Stimulated activated naive CD4-positive, alpha-beta T cell treated with Interleukin-2 at 50 U/mL for 16 hours (primary cell): ENCODE results near the gene PREX1.

Source experiments
- DNase-seq: peaks from one replicate; lab custom pipeline; 2025; lab: John Stamatoyannopoulos, UW

The PREX1 gene

GRCh38 chr20:48702455-48702913, 125.3 kb downstream of the PREX1 start:
- DNase-seq = no peak

DNA sequence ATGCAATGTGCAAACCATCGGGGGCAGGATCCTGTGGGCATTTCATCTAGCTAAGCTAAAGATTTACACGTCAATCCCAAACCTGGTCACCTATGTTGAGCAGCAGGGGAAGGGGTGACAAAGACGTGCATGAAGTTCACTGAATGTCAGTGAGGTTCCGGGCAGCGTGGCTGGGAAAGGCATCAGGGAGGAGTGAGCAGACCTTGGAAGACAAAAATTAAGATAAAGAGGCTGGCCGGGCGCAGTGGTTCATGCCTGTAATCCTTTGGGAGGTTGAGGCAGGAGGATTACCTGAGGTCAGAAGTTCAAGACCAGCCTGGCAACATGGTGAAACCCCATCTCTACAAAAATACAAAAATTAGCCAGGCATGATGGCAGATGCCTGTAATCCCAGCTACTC, 126.1 kb downstream of the PREX1 start:
- DNase-seq = no peak

DNA sequence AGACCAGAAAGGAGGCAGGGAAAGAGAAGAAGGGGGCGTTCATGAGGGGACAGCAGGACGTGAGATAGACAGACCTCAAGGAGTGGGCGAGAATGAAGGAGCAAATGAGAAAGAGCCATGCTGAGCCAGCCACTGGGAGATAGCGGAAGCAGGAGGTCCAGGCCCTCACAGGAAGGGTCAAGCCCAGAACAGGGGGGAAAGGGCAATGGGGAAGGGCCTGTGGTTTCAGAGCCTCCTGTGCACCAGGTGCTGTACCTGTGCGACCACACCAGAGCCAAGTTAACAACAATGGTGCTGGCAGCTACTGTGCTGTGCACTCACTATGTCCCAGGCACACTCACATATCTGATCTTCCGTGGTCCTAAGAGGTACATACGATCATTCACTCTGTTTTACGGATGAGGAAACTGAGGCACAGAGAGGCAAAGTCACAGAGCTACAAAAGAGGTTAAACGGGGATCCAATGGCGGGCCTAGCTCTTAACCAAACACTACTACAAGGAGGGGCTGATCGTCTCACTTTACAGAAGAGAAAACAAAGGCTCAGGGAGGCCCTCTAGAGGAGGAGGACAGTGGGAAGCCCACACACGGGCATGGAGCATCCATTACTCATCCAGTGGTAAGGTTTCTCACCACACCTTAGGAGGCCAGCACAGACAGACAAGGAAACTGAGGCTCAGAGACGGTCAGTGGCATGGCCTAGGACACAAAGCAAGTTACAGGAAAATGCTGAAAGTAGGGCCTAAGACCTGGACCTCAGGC, 129.1 kb downstream of the PREX1 start:
- DNase-seq = no peak

DNA sequence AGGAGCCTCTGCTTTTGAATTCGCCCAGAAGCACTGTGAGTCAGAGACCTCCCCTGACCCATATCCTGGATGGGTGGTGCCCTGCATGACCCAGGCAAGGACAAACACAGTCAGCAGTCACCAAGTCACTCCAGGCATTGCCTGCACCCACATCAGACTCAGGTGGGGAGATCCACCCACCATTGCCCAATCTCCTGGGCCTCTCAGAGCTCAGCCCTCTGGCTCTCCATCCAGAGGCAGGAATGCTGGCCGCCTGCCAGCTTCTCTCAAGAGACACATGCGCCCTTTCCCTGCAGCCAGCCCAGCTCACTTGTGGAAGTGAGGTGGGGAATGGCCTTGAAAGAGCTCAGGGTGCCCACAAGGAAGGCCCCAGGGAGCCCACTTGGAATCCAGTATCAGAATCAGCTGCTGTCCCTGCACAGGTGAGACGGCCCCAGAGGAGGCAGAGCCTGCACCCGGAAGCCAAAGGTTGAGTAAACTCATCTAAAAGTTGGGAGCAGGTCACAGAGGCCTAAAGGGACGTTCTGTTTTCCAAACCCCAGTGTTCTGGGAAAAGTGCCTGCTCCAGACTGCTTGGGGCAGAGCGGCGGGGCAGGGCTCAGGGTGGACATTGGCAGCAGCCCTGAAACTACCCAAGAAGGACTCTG, 129.8 kb downstream of the PREX1 start:
- DNase-seq = no peak

DNA sequence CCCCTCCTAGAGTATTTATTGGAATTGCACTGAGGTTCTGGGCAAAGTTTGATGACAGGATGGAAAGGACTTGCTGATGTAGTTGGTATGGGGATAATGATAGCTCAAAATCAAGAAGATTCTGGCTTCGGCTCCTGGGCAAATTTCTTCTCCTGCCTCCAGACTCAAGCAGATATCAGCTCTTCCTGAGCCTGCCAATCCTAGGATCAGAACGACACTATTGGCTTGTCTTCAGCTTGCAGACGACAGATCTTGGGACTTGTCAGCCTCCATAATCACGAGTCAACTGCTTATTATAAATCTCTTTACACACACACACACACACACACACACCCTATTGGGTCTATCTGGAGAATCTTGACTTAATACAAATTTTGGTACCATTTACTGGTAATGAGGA, 131.1 kb downstream of the PREX1 start:
- no peak for DNase-seq

- no peak for DNase-seq
These were observed 132.1 kb downstream of the PREX1 start for GRCh38 chr20:48695738-48696137.

DNA sequence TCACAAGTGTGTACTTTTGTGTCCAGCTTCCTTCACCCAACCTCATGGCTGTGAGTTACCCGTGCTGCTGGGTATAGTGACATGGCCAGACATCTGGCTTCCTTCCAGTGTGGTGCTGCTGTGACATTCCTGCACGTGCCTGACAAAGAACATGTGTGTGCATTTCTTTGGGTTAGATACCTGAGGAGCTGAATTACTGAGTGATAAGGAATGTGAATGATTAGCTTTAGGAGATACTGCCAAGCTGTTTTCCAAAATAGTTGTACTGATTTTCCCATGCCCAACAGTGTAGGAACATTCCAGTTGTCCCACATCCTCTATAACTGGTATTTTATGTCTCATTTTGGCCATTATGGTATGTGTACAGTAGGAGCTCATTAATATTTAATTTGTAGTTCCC, 132.5 kb downstream of the PREX1 start:
- DNase-seq = no peak

GRCh38 chr20:48694381-48694865, 133.4 kb downstream of the PREX1 start:
- no peak for DNase-seq

DNA sequence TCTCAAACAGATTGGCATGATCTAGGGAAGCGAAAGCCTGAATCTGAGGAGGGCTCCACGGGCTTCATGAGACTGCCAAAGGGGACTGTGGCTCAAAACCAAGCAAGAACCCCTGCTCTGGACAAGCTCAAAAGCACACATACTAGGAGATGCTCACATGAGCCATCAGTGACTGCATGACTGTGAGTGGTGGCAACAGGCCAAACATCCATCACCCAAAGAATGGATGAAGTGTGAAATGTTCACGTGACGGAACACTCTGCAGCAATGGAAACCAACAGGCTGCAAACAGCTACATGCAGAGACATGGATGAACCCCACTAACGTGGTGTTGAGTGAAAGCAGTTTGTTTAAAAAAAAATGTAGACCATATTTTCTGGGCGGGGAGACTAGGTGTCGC, 136.3 kb downstream of the PREX1 start:
- no peak for DNase-seq

DNA sequence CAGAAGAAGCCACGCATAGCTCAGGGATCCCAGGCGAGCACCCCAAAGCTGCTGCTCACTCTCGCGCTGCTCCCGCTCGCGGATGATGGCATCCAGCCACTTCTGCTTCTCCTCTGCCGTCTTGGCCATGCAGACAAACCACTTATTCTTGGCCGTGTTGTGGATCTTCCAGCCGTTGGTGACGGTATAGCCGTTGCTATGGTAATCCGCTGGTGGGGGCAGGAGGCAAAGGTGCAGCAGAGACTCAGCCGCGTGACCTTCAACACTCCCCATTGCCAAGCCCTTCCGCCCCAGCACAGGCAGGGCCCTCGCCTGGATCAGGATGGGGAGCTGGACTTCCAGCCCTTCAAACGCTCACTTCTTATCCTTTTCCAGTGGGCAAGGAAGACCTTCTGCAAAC, 136.9 kb downstream of the PREX1 start:
- DNase-seq = no peak

DNA sequence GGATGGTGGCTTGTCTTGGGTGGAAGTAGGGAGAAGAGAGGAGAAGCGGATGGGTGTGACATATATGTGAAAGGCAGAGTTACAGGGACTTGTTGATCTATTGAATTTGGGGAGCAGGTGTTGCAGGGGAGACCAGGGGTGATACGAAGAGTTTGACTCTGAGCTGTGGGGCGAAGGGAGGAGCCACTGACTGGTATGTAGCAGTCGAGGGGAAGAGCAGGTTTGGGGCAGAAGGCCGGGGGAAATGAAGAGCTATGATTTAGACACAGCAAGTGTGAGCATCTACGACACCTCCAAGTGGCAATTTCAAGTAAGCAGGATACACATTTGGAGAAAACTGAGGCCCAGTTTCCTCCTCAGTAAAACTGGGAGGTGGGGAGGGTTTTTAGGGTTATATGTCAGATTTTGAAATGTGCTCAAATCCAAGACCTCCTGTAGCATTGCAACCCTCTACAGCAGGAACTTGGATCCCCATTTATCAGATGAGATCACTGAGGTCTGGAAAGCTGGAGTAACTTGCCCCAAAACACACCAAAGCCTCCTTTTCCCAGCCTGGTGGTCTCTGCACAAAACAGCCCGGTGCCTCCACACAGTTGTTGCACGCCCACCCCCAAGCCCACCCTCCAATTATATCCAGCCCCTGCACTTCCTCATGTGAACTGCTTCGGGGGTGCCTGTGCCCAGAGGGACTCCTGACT, 137.8 kb downstream of the PREX1 start:
- no peak for DNase-seq

- no peak for DNase-seq
These were observed 138.4 kb downstream of the PREX1 start for GRCh38 chr20:48689388-48689787.

- DNase-seq = no peak
These were observed 139.2 kb downstream of the PREX1 start for GRCh38 chr20:48688579-48688978.

DNA sequence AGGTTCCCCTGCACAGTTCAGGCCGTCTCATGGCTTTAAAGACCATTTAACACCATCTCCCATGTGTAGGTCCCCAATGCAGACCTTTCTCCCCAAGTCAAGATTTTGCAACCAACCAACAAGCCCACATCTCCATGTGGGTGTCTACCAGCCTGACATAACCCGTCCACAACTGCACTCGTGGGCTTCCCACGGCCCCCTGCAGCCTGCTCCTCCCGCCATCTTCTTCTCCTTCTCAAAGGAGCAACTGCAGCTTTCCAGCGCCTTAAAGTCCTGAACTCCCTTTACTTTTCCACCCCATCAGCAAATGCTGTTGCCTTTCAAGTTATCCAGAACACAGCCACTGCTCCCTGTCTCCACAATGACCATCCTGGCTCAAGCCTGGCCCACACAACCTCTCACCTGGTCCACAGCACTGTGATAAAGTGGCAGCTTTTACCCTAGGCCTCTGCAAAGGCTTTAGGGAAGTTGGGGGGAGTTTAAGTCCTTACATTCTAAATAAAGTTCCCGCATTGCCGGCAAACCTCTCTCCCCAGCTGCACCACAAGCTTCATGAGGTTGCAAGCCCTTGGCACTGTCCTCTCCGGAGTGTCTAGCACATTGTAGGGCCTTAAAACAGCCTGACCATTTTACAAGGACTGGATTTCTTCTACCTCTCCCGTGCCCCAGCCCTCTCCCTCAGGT, 140.5 kb downstream of the PREX1 start:
- no peak for DNase-seq

GRCh38 chr20:48686238-48687116, 141.3 kb downstream of the PREX1 start:
- no peak for DNase-seq

- DNase-seq = no peak
These were observed 142.5 kb downstream of the PREX1 start for GRCh38 chr20:48685300-48685699.

DNA sequence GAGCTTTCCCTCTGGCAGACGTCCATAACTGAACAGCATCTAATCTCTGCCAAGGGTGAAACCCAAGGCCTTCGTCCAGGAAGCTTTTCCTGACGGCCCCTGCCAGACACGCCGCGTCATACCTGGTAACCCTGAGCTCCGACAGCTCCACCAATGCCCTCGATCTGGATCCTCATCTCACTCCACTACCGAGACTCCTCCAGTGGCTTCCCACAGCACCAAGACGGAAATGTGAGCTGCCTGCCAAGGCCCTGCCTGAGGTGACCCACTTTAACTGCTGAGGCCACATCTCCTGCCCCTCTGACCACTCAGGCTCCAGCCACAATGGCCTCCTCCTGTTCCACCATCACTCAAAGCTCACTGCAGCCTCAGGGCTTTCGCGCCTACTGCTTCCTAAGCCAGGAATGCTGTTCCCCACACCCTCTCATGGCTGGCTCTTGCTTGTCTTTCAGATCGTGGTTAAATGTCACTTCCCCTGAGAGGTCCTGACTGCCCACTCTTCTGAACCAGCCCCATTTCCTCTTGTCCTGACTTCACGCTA, 143.2 kb downstream of the PREX1 start:
- no peak for DNase-seq

DNA sequence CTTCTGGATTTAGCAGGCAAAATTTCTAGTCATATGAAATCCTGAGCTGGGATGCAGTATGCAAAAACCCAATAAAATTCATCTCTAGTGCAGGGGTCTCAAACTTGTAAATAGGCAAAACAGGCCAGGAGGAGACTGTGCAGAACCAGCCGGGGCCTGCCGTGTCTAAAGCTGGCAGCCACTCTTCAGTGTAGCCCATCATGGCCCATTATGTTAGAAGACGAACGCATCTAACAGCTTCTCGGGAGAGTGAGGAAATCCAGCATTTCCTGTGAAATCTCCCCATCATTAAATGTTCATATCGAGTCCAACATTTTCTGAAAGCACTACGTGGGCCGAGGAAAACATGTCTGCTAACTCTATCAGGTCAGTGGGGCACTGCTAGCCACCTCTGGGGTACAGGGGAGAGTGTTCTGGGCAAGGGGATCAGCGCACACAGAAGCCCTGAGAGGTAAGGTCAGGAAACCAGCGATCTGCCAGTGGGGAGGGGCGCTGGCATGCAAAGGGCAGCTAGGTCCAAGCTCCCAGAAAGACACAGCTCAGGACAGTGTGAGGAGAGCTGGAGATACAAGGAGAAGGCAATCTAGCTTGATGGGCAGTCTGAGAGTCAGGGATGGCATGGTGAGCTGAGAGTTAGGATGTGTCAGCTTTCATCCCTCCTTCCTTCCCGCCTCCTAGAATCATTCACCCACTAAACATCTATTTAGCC, 144.2 kb downstream of the PREX1 start:
- no peak for DNase-seq

DNA sequence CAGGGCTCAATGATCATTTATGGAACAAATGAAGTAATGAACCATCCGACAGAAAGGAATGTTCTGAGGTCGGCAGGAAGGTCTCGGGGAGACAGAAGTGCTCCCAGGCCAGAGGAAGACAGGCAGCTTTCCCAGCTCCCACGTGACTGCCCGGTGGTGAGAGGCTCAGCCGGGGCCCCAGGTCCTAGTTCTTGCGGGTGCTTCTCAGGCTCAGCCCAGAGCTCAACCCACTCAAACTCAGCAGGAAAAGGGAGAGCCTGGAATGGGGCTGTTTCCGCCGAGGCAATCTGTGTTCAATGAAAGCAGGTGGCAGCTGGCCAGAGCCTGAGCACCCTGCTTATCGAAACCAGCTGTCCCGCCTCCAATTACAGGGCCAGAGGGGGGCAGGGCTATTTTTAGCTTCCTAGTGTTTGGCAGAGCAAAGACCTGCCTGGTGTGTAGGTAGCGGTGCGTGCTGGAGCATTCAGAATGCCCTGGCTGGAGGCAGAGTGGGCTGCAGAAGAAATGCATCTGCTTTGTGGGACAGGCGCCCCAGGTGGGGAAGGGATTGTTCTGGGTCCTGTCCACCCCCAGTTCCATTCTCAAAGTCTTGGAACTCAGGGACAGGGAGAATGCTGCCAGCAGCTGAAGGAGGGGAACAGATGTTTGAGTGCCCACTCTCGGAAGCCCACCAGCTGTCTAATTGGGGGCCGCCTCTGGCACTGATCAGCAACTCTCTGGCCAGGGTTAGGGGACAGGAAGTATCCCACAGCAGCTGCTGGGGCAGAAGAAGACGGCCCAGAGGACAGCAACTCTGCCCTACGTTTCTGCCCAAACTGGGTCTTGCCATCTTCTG, 145.1 kb downstream of the PREX1 start:
- no peak for DNase-seq
